Measurements from ENCODE around the gene SCEL. TPM values are rescaled to one million over a fixed set of nuclear protein-coding genes. Genes with fewer than 3 reads are reported as not detected.

The SCEL gene
- total RNA-seq, 2 experiments from 2014 or later = not detected

DNA sequence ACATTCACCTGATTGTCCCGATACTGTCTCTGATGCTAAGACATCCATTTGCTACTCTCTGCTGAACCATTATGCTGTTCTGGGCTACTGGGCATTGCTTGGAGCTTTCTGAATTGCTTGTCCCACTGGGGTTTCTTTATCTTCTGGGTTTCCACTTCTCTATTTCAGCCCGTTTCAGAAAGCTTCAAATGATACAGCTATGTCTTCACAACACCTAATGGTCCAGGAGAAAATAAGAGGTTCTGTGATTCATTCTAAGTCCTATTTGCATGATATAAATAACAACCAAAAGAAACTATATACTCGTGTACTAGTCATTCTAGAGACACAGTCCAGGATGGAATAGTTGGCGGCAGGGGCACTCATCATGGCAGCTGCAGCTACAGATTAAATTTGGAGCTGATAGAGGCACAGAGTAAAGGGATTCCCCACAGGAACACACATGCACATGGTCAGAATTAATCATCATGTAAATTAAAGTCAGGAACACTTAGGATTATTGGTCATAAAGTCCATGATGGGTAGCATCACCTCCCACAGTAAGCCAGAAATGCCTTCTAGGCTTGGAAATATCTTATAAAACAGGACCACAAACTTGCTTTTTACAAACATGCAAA, 33.3 kb upstream of the SCEL start:
- Mint-ChIP-seq H3K27ac (no peak overlapping the region), H3K4me3 (no peak overlapping the region), H3K4me1 (ENCODE audit: low read depth) (no peaks in the 10 kb centered on the region), H3K27me3 (no peaks in the 10 kb centered on the region), H3K36me3 (ENCODE audit: low read depth) (no peaks in the 10 kb centered on the region), H3K9me3 (no peaks in the 10 kb centered on the region)
- ChIA-PET POLR2A (no interaction called here), CTCF (no interaction called here)
- Histone ChIP-seq H3K4me1 (ENCODE audit: insufficient read depth, low read length) (no peaks in the 10 kb centered on the region), H3K36me3 (ENCODE audit: insufficient read depth, low read length) (no peaks in the 10 kb centered on the region), H3K9me3 (ENCODE audit: control insufficient read depth in 1 of 2, insufficient read depth in 1 of 2, low read length in 2 of 2) (no peaks in the 10 kb centered on the region), H3K27me3 (ENCODE audit: control insufficient read depth in 1 of 2, insufficient read depth in 2 of 2, low read length in 2 of 2) (no peaks in the 10 kb centered on the region), H3K27ac (ENCODE audit: low read depth in 1 of 2, low read length in 2 of 2) (no peak overlapping the region), H3K4me3 (ENCODE audit: low read length) (no peak overlapping the region)
- DNase-seq (no peak), ATAC-seq (ENCODE audit: poor library complexity) (no peak)
- intact Hi-C loops (cut with DNase I, micrococcal nuclease) = no loop called here
- TF ChIP-seq CTCF (IDR thresholded peaks at IDR 0.05) = no peak

DNA sequence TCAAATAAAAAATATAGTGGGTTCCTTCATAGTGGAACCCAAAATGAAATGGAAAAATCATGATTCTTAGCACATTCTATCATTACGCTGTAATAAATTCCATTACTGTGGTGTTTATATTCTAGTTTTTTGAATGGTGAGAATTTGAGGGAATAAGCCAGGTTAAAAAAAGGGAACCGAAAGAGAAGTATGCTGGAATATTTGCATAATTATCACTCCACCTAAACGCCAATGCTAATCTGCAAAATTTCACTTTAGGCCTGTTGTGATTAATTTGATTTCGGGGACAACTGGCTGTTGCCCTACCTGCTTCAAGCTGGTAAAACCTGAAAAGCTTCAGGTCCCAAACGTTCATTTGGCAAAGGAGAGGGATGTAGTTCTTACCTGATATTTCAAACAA, 32.1 kb upstream of the SCEL start:
- CTCF ChIA-PET = no interaction called here
- no peaks in the 10 kb centered on the region for H3K4me1 ChIP-seq (ENCODE audit: insufficient read depth, low read length)
- no peaks in the 10 kb centered on the region for H3K27me3 ChIP-seq (ENCODE audit: control insufficient read depth in 1 of 2, insufficient read depth in 2 of 2, low read length in 2 of 2)
- H3K9me3 Mint-ChIP-seq = no peaks in the 10 kb centered on the region
- no peak overlapping the region for H3K4me3 ChIP-seq (ENCODE audit: low read length)
- H3K27ac Mint-ChIP-seq = no peak overlapping the region
- intact Hi-C loops (cut with DNase I, micrococcal nuclease) = no loop called here
- H3K4me3 Mint-ChIP-seq = no peak overlapping the region
- H3K4me1 Mint-ChIP-seq (ENCODE audit: low read depth) = no peaks in the 10 kb centered on the region
- no peaks in the 10 kb centered on the region for H3K36me3 Mint-ChIP-seq (ENCODE audit: low read depth)
- DNase-seq (no peak), ATAC-seq (ENCODE audit: poor library complexity) (no peak)
- TF ChIP-seq CTCF (IDR thresholded peaks at IDR 0.05) = no peak
- POLR2A ChIA-PET = no interaction called here
- no peaks in the 10 kb centered on the region for H3K36me3 ChIP-seq (ENCODE audit: insufficient read depth, low read length)
- no peaks in the 10 kb centered on the region for H3K27me3 Mint-ChIP-seq
- no peak overlapping the region for H3K27ac ChIP-seq (ENCODE audit: low read depth in 1 of 2, low read length in 2 of 2)
- H3K9me3 ChIP-seq (ENCODE audit: control insufficient read depth in 1 of 2, insufficient read depth in 1 of 2, low read length in 2 of 2) = no peaks in the 10 kb centered on the region

DNA sequence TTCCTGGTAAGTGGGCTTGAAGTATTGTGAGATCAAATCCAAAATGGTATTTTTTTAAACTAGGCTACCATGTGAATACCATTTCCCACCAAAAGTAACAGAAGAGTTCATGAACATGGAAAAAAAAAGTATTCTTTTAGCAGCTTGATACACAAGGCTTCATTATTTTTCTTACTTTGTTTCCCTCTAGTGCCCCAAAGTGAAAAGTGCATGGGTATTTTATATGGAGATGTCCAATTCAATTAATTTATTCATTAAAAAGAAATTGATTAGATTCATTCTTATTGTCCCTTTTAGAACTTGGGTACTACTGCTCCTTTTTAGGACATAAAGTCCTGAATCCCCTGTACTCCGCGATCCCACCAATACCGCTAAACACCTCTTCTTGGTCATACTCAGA, 28.6 kb upstream of the SCEL start:
- Histone ChIP-seq H3K36me3 (ENCODE audit: insufficient read depth, low read length) (no peaks in the 10 kb centered on the region), H3K9me3 (ENCODE audit: control insufficient read depth in 1 of 2, insufficient read depth in 1 of 2, low read length in 2 of 2) (no peaks in the 10 kb centered on the region), H3K4me3 (ENCODE audit: low read length) (no peak overlapping the region), H3K27ac (ENCODE audit: low read depth in 1 of 2, low read length in 2 of 2) (no peak overlapping the region), H3K4me1 (ENCODE audit: insufficient read depth, low read length) (no peaks in the 10 kb centered on the region), H3K27me3 (ENCODE audit: control insufficient read depth in 1 of 2, insufficient read depth in 2 of 2, low read length in 2 of 2) (no peaks in the 10 kb centered on the region)
- ATAC-seq (ENCODE audit: poor library complexity) = no peak
- Mint-ChIP-seq H3K27ac (no peak overlapping the region), H3K27me3 (peaks cover 3% of the 10 kb centered on the region), H3K36me3 (ENCODE audit: low read depth) (no peaks in the 10 kb centered on the region), H3K9me3 (no peaks in the 10 kb centered on the region), H3K4me1 (ENCODE audit: low read depth) (peaks cover 9% of the 10 kb centered on the region), H3K4me3 (no peak overlapping the region)
- DNase-seq = no peak
- no peak for TF ChIP-seq CTCF (IDR thresholded peaks at IDR 0.05)
- CTCF ChIA-PET = no interaction called here
- POLR2A ChIA-PET = no interaction called here
- intact Hi-C loops (cut with DNase I, micrococcal nuclease) = no loop called here

Data from CD4-positive, alpha-beta T cell (primary cell).